GM13977 (cell line): ENCODE data around the gene MECP2.

Experiments used
- DNase-seq: peaks from one replicate; pipeline ENCODE4 v3.0.0; 2012; ENCODE audit warnings: low spot score
- in situ Hi-C: fragments of 300-500 bp; cut with MboI; formaldehyde crosslinking; loops from one replicate; pipeline ENCODE4 v1.12.0; 2022; ENCODE audit warnings: low sequenced_read_pairs, low pct_unique_long_range_greater_than_20kb, mixed read lengths, inconsistent platforms; ENCODE audit not compliant: unreplicated experiment
- TF ChIP-seq, protein P1 (sequence below): IDR thresholded peaks from 2 replicates; pipeline ENCODE4 v1.5.1; 2012; ENCODE audit warnings: mild to moderate bottlenecking, control low read depth; ENCODE audit not compliant: insufficient read depth; ENCODE audit errors: extremely low read depth, missing control alignments

Gene MECP2

DNA sequence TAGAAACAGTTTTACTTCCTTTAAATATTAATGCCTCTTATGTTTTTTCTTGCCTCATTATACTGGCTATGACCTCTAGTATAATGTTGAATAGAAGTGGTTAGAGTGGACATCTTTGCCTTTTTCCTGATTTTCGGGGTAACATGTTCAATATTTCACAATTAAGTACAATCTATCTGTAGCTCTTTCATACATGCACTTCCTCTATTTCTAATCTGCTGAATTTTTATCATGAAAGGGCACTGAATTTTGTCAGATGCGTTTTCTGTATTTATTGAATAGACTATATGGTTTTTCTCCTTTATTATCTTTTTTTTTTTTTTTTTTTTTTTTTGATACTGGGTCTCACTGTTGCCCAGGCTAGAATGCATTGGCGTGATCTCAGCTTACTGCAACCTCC, 29.0 kb downstream of the MECP2 start:
- in situ Hi-C loops, result no loop called here
- DNase-seq, result no peak
- TF ChIP-seq, protein P1, sequence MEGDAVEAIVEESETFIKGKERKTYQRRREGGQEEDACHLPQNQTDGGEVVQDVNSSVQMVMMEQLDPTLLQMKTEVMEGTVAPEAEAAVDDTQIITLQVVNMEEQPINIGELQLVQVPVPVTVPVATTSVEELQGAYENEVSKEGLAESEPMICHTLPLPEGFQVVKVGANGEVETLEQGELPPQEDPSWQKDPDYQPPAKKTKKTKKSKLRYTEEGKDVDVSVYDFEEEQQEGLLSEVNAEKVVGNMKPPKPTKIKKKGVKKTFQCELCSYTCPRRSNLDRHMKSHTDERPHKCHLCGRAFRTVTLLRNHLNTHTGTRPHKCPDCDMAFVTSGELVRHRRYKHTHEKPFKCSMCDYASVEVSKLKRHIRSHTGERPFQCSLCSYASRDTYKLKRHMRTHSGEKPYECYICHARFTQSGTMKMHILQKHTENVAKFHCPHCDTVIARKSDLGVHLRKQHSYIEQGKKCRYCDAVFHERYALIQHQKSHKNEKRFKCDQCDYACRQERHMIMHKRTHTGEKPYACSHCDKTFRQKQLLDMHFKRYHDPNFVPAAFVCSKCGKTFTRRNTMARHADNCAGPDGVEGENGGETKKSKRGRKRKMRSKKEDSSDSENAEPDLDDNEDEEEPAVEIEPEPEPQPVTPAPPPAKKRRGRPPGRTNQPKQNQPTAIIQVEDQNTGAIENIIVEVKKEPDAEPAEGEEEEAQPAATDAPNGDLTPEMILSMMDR, result no peak

DNA sequence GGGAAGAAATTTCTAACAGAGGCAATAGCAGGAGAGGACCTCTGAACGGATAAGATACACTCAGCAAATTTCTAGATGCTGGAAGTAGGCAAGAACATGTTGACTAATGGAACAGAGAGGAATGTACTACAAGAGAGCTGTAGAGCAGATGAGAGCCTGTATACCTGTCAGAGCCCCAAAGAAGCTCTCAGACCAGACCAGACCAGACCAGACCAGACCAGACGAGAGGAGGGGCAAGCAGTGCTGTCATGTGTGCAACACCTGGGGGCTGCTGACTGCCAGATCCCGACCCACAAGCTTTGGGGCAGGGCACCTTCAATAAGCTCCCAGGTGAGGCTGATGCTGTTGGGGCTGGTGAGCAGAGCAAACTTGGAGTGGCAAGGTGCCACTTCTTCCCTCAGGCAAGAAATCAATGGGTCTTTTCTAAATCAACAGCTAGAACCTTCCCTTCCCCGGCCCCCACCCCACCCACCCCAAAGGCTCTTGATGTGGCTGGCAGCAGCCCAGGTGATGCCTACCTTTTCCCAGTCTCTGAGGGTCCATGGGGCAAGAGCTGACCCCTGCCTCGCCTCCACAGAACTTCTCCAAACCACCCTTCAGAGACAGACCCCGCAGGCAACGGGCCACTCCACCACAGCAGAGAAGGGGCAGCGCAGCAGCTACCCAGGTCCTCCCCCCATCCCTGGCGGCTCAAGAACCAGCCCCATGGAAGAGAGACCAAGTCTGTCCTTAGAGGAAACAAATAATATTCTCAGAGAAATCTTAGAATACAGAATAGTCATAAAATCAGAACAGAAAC, 32.7 kb downstream of the MECP2 start:
- TF ChIP-seq, protein P1, result no peak
- no peak for DNase-seq
- in situ Hi-C loops, result no loop called here

DNA sequence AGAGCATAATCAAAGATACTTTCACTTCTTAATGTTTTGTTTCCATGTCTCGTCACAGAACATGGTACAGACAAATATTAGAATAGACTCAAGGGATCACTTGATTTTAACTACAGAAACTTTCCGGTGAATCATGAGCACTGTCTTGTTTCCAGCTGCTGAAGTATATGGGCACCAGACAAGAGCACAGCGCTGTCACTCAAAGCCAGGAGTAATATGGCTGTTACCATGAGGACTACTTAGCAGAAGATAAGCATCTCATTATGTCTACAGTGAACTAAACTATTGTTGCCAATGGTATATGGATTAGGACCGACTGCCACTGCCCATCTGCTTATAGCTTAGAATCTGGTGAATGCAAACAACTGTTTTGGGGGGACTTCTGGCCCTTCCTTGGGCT, 34.3 kb downstream of the MECP2 start:
- in situ Hi-C loops, result no loop called here
- no peak for DNase-seq
- TF ChIP-seq, protein P1, result no peak

DNA sequence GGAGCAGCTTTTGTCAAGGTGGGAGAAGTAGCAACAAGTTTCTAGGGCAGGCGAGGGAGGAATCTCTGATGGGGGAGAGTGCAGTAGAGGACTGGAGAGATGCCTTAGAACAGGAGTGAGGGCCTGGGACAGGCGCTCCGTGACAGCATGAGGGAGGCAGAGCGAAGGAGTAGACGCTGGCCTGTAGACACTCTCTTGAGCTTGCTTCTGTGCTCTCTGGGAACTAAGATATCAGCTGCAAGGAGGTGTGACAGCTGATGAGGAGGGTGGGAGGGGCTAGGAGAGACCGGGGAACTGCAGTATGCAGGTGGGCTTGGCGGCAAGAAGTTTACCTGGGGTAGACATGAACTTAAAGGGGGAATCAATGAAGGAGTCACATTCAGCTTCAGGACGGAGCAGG, 35.7 kb downstream of the MECP2 start:
- no peak for DNase-seq
- TF ChIP-seq, protein P1, result no peak
- in situ Hi-C loops, result no loop called here

DNA sequence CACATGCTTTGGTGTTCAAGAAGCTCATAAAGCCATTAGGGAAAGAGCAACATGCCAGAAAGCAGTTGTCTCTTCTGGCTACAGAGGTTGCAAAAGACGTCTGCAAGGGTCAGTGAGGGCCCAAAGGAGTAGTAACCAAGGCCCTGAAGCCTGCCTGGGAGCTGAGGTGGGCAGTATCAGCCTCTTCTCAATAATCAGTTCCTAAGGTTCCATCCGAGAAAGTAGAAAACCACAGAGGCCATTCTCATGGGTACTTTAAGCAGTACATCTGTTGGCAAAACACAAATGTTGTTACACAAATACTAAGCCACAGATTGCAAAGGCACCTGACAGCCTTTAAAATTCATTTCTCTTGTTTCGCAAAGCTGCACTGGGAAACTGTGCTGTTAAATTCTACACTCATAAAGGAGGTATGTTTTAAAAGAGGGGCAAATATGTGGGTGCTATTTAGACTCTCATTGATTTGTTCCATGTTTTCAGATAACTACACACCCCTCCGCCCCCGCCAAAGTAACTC, 37.7 kb downstream of the MECP2 start:
- DNase-seq, result no peak
- TF ChIP-seq, protein P1, result no peak

DNA sequence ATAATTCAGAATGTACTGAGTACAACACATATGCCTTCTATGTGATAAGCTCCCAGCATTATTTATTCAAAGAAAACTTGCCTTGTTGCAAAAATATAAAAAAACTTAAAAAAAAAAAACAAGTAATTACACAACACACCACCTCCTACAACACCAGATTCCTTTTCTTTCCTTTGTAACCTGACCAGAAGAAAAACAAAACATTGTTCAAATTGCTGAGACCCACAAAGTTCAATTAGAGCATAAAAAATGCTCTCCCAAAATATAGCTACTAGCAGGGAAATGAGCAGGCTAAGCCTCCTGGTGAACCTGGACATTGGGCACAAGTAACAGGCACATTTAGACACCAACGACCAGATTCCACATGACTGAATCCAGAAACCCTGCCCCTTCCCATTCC, 38.3 kb downstream of the MECP2 start:
- TF ChIP-seq, protein P1, result no peak
- no peak for DNase-seq
- in situ Hi-C loops, result no loop called here

More for the DNA sequence above, 37.7 kb downstream of the MECP2 start:
- in situ Hi-C loops, result no loop called here
